H9 (cell line): Measurements from ENCODE around the gene MIGA1. TPM values are rescaled to one million over a fixed set of nuclear protein-coding genes. Genes with fewer than 3 reads are reported as not detected.

Experiments used
- DNase-seq: peaks from one replicate; pipeline ENCODE4 v3.0.0-alpha.2; 2017
- H2AFZ ChIP-seq: one replicate; pipeline ENCODE4 v1.6.1; 2013; ENCODE audit warnings: mild to moderate bottlenecking, low read length, control low read depth, moderate library complexity
- H2AK5ac ChIP-seq: 2 replicates; pipeline ENCODE4 v1.6.1; 2013; ENCODE audit warnings: low read length, control low read depth, mixed read lengths; ENCODE audit not compliant: insufficient read length
- H2BK120ac ChIP-seq: one replicate; pipeline ENCODE4 v1.6.1; 2013; ENCODE audit warnings: low read depth, mild to moderate bottlenecking, low read length, control low read depth, inconsistent platforms; ENCODE audit not compliant: poor library complexity, severe bottlenecking
- H2BK12ac ChIP-seq: 2 replicates; pipeline ENCODE4 v1.6.1; 2013; ENCODE audit warnings: low read length, control low read depth, mixed read lengths, low read depth; ENCODE audit not compliant: insufficient read length
- H2BK15ac ChIP-seq: 2 replicates; pipeline ENCODE4 v1.6.1; 2013; ENCODE audit warnings: low read depth, low read length, control low read depth
- H2BK20ac ChIP-seq: one replicate; pipeline ENCODE4 v1.6.1; 2013; ENCODE audit warnings: low read depth, mild to moderate bottlenecking, low read length, control low read depth, inconsistent platforms; ENCODE audit not compliant: poor library complexity, severe bottlenecking
- H2BK5ac ChIP-seq: 2 replicates; pipeline ENCODE4 v1.6.1; 2013; ENCODE audit warnings: low read length, control low read depth, mixed read lengths; ENCODE audit not compliant: insufficient read length
- H3K14ac ChIP-seq: 2 replicates; pipeline ENCODE4 v1.6.1; 2013; ENCODE audit warnings: low read length, control low read depth; ENCODE audit not compliant: insufficient read depth
- H3K18ac ChIP-seq: 2 replicates; pipeline ENCODE4 v1.6.1; 2013; ENCODE audit warnings: low read depth, mild to moderate bottlenecking, mixed read lengths, low read length, control low read depth; ENCODE audit not compliant: insufficient read length
- H3K23ac ChIP-seq: 2 replicates; pipeline ENCODE4 v1.6.1; 2013; ENCODE audit warnings: low read length, control low read depth, mixed read lengths, low read depth; ENCODE audit not compliant: insufficient read length
- H3K23me2 ChIP-seq: 2 replicates; pipeline ENCODE4 v1.6.1; 2013; ENCODE audit warnings: low read depth, mild to moderate bottlenecking, mixed read lengths, low read length, control low read depth; ENCODE audit not compliant: insufficient read length, poor library complexity, severe bottlenecking
- H3K27ac ChIP-seq: 2 replicates; pipeline ENCODE4 v1.5.1; 2013; ENCODE audit warnings: low read length, control low read depth, mixed read lengths, low read depth; ENCODE audit not compliant: insufficient read length
- H3K27me3 ChIP-seq: 2 replicates; pipeline ENCODE4 v1.6.1; 2013; ENCODE audit warnings: low read length, control low read depth, inconsistent platforms; ENCODE audit not compliant: insufficient read depth
- H3K4ac ChIP-seq: 2 replicates; pipeline ENCODE4 v1.6.1; 2013; ENCODE audit warnings: low read depth, mild to moderate bottlenecking, control low read depth, inconsistent platforms, low read length, moderate library complexity
- H3K4me1 ChIP-seq: 2 replicates; pipeline ENCODE4 v1.6.1; 2013; ENCODE audit warnings: low read length, control low read depth, inconsistent platforms; ENCODE audit not compliant: insufficient read depth
- H3K4me2 ChIP-seq: 2 replicates; pipeline ENCODE4 v1.6.1; 2013; ENCODE audit warnings: low read length, control low read depth, mixed read lengths; ENCODE audit not compliant: insufficient read length, insufficient read depth
- H3K56ac ChIP-seq: 2 replicates; pipeline ENCODE4 v1.6.1; 2013; ENCODE audit warnings: low read depth, mild to moderate bottlenecking, mixed read lengths, low read length, control low read depth; ENCODE audit not compliant: insufficient read length
- H3K79me1 ChIP-seq: 2 replicates; pipeline ENCODE4 v1.6.1; 2013; ENCODE audit warnings: low read depth, mild to moderate bottlenecking, moderate library complexity, low read length, control low read depth, inconsistent platforms; ENCODE audit not compliant: insufficient read depth, poor library complexity, severe bottlenecking
- H3K79me2 ChIP-seq: 2 replicates; pipeline ENCODE4 v1.6.1; 2013; ENCODE audit warnings: low read length, control low read depth, inconsistent platforms; ENCODE audit not compliant: insufficient read depth
- H3K9ac ChIP-seq: 2 replicates; pipeline ENCODE4 v1.6.1; 2013; ENCODE audit warnings: low read length, control low read depth, mixed read lengths; ENCODE audit not compliant: insufficient read length; ENCODE audit errors: extremely low read depth
- H3K9me3 ChIP-seq: one replicate; pipeline ENCODE4 v1.6.1; 2013; ENCODE audit warnings: low read depth, low read length, inconsistent platforms; ENCODE audit not compliant: control insufficient read depth
- H3T11ph ChIP-seq: one replicate; pipeline ENCODE4 v1.6.1; 2013; ENCODE audit warnings: mild to moderate bottlenecking, low read length, control low read depth, inconsistent platforms
- H4K20me1 ChIP-seq: one replicate; pipeline ENCODE4 v1.6.1; 2013; ENCODE audit not compliant: control insufficient read depth, insufficient read length, insufficient read depth
- H4K5ac ChIP-seq: 2 replicates; pipeline ENCODE4 v1.6.1; 2013; ENCODE audit warnings: low read depth, mild to moderate bottlenecking, mixed read lengths, low read length, control low read depth; ENCODE audit not compliant: insufficient read length
- H4K8ac ChIP-seq: replicated peaks from 2 replicates; pipeline ENCODE4 v1.6.1; 2013; ENCODE audit warnings: low read length, control low read depth, mixed read lengths, low read depth; ENCODE audit not compliant: insufficient read length
- H4K91ac ChIP-seq: 2 replicates; pipeline ENCODE4 v1.6.1; 2013; ENCODE audit warnings: low read depth, mild to moderate bottlenecking, moderate library complexity, mixed read lengths, low read length, control low read depth; ENCODE audit not compliant: insufficient read length
- H3K27ac Mint-ChIP-seq, 3 experiments: 2 replicates in 2 of 3; 3 replicates in 1 of 3; pipeline ENCODE4 v1.8.0; 2020 to 2021; ENCODE audit warnings: mixed read lengths in 3 of 3, mild to moderate bottlenecking in 1 of 3, moderate library complexity in 1 of 3
- H3K27me3 Mint-ChIP-seq: 2 replicates; pipeline ENCODE4 v1.8.0; 2021; ENCODE audit warnings: low read depth, mild to moderate bottlenecking, moderate library complexity, mixed read lengths
- H3K36me3 Mint-ChIP-seq, 3 experiments: 2 replicates in 2 of 3; 3 replicates in 1 of 3; pipeline ENCODE4 v1.8.0; 2020 to 2021; ENCODE audit warnings: low read depth in 3 of 3, mixed read lengths in 3 of 3; ENCODE audit not compliant: insufficient read depth in 1 of 3
- H3K4me1 Mint-ChIP-seq, 2 experiments: 2 replicates each; pipeline ENCODE4 v1.8.0; 2020; ENCODE audit warnings: mixed read lengths in 2 of 2
- H3K4me3 Mint-ChIP-seq, 2 experiments: 2 replicates in 1 of 2; 3 replicates in 1 of 2; pipeline ENCODE4 v1.8.0; 2020 to 2021; ENCODE audit warnings: mild to moderate bottlenecking in 2 of 2, mixed read lengths in 2 of 2, moderate library complexity in 1 of 2
- H3K9me3 Mint-ChIP-seq, 2 experiments: 2 replicates in 1 of 2; 3 replicates in 1 of 2; pipeline ENCODE4 v1.8.0; 2020; ENCODE audit warnings: mild to moderate bottlenecking in 2 of 2, mixed read lengths in 2 of 2, moderate library complexity in 1 of 2
- CTCF ChIP-seq: fragments of 200-600 bp; sonication (generic); conservative IDR thresholded peaks from 3 replicates; pipeline ENCODE4 v1.8.0; 2021; ENCODE audit warnings: antibody characterized with exemption, mild to moderate bottlenecking
- WGBS: extraction: QIAGEN DNeasy Blood & Tissue Kit; methylation state at CpG from one replicate; pipeline ENCODE4 v1.1.7; 2013; ENCODE audit warnings: missing lambda C conversion rate, low lambda C conversion rate, mixed read lengths; ENCODE audit not compliant: insufficient read length; ENCODE audit errors: extremely low coverage; 5-methylcytosine and 5-hydroxymethylcytosine counted together
- total RNA-seq: library from RNA; stranded (reverse); gene quantifications from 2 replicates; pipeline ENCODE4 v1.2.1, GENCODE V29; 2021

Gene MIGA1
- total RNA-seq, 1 experiment from 2014 or later: 6.3 TPM

DNA sequence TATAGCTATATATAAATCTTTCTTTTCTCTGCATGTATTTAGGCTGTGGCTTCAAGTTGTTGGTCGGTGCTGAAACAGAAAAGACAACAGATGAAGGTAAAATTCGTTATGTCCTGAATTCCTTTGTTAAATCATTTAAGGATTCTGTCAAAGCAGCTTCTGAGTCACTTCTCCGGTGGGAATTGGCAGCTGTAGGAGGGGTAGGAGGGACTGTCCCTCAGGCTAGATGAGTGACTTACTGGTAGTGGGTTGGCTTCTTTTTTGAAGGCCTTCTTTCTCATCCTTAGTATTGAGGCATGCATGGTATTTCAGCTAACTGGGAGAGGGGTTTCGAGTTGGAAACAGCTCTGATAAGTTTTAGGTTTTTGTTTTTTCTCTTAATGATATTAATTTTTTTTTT, 86.8 kb downstream of the MIGA1 start:
- no peak overlapping the region for H3K27ac ChIP-seq
- no peak overlapping the region for H3K14ac ChIP-seq
- H2BK15ac ChIP-seq: no peak overlapping the region
- no CpG with 5 or more reads among the region's 4 CpGs for WGBS
- H3K4me2 ChIP-seq: no peak overlapping the region
- H3K9ac ChIP-seq: no peak overlapping the region
- H2BK5ac ChIP-seq: no peak overlapping the region
- H3T11ph ChIP-seq: no peak overlapping the region
- H3K56ac ChIP-seq: no peak overlapping the region
- no peak for DNase-seq
- Mint-ChIP-seq H3K9me3 (no peaks in the 10 kb centered on the region), H3K27ac (peak overlapping the region in 1 of 3 experiments; percentile 84; a peak in 2 of 7 replicates), H3K27me3 (no peaks in the 10 kb centered on the region), H3K36me3 (peaks cover 0 to 15% (median 4%) of the 10 kb centered on the region in 3 experiments; a peak in 5 of 7 replicates), H3K4me3 (no peak overlapping the region), H3K4me1 (peaks cover 0 to 3% of the 10 kb centered on the region in 2 experiments; a peak in 2 of 4 replicates)
- no peaks in the 10 kb centered on the region for H3K23me2 ChIP-seq
- no peak overlapping the region for H3K23ac ChIP-seq
- no peaks in the 10 kb centered on the region for H3K79me2 ChIP-seq
- H2BK12ac ChIP-seq: no peak overlapping the region
- no peak overlapping the region for H4K5ac ChIP-seq
- no peaks in the 10 kb centered on the region for H3K4me1 ChIP-seq
- no peaks in the 10 kb centered on the region for H4K20me1 ChIP-seq
- no peaks in the 10 kb centered on the region for H3K27me3 ChIP-seq
- no peak overlapping the region for H2AFZ ChIP-seq
- H3K18ac ChIP-seq: no peak overlapping the region
- no peaks in the 10 kb centered on the region for H3K9me3 ChIP-seq
- no peak overlapping the region for H4K8ac ChIP-seq
- H2BK120ac ChIP-seq: no peak overlapping the region
- no peaks in the 10 kb centered on the region for H3K79me1 ChIP-seq
- no peak overlapping the region for H2BK20ac ChIP-seq
- no peak overlapping the region for H3K4ac ChIP-seq
- no peak overlapping the region for H4K91ac ChIP-seq
- no peak overlapping the region for H2AK5ac ChIP-seq
- TF ChIP-seq CTCF: no peak
